ENCODE results near the gene ZNF438.

The ZNF438 gene

DNA sequence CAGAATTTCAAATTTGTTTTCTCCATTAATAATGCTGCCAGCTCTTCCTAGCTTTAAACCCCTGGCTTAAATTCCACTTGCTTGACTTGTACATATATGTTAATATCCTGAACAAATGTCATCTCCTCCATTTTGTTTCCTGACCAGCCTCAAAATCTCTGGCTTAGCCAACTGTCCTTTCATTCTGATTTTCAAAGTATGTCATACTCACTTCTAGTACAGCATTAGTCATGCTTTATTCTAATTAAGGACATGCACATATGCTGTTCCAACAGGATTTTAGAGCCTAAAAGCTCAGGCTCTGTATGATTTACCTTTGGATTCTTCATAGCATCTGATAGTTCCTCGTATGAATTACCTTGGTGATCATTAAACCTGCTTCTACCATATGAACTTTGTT is 158.3 kb downstream of the ZNF438 start:
- DNase-seq, result no peak

DNA sequence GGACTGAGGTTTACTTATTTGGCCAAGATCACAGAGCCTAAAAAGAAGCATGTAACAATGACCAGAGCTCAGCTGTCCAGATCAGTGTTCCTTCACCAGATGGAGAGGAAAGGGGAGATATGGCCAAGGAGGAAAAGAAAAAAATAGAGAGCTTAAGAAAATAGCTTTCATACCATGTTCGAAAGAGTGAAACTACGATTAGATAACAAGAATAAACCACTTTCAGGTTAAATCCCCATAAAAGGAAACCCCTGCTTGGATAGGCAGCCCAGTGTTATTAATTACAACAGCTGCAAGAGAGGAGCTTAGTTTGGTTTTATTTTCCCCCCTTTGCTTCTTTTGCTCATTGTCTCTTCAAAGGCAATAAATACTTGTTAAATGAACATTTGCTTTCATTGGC is 160.8 kb downstream of the ZNF438 start:
- DNase-seq, result no peak

DNA sequence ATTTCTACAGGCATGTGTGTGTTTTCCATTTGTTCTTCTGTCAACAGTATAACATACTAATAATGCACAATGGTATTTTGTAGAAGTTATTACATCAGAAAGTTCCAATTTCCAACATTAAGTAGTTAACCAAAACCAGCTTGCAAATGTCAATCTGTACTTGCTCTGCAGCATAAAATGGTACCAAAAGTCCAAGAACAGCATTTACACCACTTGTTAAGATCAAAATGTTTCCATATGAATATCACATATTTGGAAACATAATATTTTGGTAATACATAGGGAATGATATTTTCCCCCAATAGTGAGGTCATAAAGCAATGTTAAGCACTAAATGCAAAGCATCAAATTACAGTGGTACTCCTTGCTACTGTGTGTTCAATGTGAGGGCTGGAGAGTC is 162.1 kb downstream of the ZNF438 start:
- no peak for DNase-seq

DNA sequence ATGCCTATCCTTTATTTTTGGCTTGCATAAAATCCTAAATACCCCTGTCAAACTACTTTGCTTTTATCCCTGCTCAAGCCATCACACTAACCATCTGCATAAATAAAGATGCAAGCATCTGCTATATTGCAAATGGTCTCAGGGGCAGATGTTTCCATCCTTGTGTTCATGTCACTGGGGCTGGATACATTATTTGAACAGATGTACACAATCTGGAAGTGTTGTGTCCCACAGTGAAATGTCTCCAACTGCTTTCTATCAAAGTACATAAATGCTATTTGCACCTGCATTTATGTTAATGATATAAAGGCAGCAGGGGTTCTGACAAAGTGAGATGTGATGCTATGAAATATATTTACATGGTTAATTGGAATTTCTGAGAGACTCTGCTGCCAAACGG is 163.1 kb downstream of the ZNF438 start:
- DNase-seq, result no peak

DNA sequence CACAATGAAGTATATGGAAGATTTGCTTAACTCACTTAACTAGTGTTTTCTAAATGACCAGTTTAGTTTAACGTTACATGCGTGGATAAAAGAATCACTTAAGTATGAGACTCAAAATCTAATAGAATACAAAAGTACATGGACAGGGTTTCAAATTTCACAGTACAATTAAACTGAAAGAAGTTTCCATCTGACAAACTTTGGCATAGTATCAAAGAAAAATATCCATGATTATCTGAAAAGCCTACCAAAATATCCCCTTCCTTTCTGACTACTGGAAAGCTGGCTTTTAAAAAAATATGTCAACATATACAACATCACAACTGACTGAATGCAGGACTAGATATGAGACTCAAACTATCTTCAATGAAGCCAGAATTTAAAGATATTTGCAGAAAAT is 164.8 kb downstream of the ZNF438 start:
- no peak for DNase-seq

DNA sequence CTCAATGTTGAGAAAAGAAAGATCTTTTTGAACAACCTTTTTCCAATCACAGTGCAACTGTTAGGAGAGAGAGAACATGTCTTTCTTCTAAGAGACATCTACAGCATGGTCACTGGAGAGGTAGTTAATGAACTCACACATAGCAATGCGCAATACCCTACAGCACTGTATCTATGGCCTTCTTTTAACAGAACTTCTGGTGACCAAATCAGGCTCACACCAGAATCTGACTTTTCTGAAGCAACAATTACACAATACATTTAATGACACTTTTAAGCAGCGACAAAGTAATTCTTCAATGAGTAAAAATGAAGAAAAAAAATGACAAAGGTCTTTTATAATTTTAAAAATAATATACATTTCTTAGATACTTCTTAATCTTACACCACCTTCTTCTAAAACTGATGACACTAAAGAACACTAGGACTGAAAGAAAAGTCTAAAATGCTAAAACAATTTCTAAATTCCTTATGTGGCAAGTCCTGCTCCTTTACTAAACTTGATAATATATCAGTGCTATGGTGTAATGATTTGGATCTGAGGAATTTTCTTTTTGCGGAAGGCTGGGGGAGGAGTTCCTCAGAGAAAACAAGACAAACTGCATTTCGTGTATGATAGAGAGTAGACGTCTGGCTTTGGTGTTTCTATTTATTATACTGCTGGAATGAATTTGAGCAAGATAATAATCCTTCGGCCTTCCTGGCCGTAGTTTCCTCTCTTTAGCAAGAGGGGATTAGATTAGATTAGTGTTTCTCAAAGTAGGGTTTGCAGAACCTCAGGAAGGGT is 166.3 kb downstream of the ZNF438 start:
- no peak for DNase-seq

DNA sequence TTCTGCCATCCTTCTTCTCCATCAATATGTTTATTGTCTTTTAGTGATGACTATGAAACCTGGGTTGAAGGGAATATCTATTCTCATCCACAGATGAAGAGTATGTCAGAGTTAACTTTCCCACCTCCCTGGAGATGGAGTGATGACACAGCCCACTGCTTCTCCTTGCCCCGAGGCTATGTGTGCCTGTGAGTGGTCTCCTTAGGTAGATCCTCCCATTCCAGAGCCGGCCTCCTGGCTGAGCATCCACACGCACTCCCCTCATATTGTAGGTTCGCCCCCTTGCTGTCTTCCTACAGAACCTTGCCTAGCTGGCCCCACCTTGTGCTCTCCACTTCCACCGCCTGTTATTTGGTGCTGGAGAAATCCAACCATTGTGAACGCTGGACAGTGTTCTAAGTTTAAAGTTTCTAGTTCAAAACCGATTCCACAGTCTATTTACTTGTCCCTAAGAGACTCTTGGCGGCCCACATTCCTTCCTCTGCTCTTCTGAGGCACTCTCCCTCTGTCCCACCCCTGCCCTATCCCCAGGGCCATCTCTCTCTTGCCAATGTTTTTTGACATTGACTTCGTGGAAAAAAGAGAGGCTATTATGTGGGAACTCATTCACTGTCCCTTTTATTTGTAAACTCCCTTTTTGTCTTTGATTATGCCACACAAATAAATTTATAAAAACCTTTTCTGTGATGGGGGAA is 168.0 kb downstream of the ZNF438 start:
- DNase-seq, result no peak

DNA sequence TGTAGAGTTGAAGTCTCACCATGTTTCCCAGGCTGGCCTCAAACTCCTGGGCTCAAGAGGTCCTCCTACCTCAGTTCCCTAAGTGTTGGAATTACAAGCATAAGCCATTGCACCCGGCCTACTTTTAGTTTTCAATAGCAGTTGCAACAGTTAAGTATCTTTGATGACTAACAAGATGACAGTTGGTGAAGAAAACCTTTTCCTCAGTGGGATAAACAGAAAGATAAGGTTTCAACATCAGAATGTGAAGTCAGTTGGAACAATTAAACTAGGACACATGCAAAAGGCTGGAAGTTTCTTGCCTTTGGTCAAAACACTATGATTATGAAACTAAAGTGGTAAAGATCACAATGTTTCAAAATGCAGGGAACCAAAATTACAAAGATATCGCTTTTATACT is 169.2 kb downstream of the ZNF438 start:
- DNase-seq, result no peak

DNA sequence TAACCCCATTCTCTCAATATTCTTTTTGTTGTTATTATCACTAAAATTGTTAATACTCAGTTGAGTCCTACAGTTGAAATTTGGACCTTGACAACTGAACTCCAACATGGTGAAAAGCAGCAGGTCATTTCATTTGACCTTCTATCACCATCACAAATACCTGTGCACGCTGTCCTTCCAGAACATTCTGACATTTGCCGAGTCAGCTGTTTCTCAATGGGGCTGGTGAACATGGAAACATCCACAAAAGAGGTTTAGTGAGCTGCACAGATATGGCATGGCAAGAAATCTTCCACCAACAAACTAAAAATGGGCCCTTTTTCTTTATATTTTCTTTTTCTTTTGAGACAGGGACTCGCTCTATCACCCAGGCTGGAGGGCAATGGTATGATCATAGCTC is 169.7 kb downstream of the ZNF438 start:
- no peak for DNase-seq

DNA sequence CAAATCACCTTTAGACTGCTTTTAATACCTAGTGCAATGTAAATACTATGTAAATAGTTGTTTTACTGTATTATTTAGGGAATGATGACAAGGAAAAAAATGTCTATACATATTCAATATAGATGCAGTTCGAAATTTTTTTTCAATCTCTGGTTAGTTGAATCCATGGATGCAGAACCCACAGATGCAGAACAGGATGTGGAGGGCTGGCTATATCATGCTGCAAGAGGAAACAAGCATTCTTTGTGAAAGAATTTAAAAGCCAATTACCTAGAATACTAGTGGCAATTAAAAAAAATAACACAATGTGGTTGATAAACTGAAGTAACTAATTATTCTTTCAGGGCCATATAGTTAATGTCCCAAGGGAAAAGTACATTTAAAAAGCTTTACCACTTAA is 170.4 kb downstream of the ZNF438 start:
- DNase-seq, result no peak

DNA sequence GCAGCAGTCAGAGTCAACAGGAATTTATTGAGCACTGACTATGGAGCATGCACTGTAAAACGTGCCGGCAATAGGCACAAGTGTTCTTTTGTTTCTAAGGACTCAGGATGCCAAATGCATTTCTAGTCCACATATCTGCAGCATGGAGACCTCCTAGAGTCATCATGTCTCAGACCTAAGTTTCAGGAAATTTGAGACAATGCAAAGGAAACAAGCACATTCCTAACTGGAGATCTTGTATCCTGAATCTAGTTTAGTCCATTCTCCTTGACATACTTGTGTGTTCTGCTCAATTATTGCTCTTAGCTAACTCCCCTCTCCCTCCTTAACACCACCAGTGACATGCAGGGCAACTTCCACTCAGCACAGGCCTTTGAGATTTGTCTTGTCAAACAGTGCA is 173.2 kb downstream of the ZNF438 start:
- no peak for DNase-seq

DNA sequence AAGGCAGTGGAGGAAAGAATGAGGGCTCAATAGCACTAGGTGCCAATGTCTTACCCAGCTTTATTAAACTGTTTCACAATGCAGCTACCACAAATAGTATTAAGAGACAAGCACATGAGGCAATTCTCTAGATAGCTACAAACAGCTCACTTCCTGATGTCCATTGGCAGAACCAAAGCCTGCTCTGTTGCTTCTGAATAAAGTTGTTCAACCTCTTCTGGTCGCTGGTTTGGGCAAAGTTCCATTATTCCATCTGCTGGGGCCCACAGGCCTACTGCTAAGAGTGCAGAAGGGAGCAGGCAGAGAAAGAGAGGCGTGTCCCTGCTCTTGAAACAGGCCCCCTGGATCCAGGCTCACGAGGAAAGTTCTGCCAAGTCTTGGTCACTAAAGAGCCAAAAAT is 173.9 kb downstream of the ZNF438 start:
- DNase-seq, result no peak

DNA sequence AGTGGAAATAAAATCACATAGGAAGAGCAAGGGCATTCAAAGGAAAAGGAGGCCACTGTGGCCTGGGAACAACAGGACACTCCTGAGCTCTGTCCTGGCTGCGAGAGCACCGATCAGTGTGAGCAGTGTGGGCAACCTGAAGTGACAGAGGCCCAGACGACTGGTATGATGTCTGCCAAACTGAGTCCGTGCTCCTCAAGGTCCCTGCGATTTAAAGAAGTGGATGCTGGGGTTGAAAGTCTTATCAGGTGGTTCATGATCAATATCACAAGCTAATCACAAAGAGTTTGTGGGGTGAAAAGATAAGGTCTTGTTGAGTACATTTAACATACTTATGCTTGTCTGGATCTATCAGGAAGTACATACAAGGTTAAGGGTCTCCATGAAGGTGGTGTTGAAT is 176.5 kb downstream of the ZNF438 start:
- no peak for DNase-seq

DNA sequence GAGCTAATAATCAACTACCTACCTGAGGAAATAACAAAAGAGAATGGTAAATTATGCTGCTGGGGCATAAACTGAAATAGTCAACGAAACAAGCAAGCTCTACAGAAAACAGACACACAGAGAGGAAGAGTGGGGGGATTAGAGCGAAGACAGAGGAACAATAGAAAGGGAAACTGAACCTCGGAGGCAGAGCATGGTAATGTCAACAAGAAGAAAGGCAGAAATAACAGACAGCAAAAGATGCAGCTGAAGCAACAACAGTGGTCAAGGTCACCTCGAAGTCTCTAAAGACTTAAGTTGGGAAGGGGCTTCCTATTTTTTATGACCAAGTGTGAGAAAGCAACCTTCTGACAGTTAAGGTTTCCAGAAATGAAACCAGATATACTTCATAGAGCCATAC is 177.0 kb downstream of the ZNF438 start:
- no peak for DNase-seq

DNA sequence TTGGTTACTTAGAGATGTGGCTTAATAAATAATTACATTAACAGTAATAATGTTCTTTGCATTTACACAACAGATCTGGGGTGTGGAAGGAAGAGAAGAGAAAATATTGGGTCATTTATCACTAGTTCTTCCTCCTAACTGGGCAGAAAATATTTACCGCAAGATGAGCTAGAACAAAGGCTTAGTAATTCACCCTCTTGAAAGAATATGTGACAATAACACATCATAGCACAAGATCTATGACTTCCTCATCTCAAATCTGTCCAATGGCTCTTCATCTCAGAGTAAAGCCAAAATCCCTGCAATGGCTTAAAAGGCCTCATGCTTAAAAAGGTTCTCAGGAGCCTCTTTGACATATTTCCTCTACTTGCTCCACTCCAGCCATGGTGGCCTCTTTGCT is 178.6 kb downstream of the ZNF438 start:
- no peak for DNase-seq

DNA sequence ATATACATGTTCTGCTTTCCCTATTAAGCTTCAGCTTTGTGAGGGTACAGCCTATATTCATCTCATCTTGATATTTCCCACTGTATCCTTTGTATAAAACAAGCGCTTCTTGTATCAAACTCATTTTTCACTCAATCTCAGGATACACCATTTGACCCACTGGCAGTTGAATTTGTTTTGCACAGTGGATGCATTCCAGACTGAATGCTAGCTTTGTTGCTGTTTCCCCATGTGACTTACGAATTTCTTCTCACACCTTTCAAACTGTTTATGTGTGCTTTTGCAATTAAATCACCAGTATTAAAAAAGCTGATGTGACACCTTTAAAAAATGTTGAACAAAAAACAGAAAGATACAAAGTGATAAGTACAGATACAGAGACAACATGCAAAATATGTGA is 180.9 kb downstream of the ZNF438 start:
- no peak for DNase-seq

DNA sequence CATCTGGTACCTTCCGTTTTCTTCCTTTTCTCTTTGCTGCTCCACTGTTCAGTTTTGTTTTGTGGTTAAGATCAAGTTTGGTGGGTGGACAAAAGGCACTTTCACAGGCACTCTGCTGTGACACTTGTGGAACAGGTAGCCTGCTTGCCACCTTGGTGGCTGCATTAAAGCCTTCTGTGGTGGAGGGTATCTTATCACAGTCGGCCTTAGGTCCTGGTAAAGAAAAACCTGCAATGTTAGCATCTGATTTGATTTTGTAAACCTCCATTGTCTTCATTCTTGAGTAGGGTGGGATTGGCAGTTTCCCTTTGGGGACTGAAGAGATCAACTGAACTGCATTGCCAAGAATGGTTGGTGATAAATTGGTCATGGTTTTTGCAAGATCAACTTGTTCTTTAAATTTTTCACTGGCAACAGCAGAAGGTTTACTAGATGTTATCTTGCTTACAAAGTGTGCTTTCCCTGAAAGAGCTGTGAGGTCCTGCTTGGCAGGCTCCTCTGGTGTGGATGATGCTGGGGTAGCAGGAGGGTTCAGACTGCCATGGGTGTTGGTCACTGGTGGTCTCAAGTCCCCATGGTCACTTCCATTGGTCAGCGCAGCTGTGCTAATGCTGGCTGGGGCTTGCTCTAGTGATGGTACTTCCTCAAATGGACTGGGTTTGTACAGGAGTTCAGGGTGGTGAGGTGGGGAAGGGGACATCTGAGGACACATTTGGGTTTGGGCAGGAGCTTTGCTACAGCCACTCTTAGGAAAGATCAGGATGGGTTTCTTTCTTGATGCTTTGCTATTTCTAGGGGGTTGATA is 182.2 kb downstream of the ZNF438 start:
- no peak for DNase-seq

DNA sequence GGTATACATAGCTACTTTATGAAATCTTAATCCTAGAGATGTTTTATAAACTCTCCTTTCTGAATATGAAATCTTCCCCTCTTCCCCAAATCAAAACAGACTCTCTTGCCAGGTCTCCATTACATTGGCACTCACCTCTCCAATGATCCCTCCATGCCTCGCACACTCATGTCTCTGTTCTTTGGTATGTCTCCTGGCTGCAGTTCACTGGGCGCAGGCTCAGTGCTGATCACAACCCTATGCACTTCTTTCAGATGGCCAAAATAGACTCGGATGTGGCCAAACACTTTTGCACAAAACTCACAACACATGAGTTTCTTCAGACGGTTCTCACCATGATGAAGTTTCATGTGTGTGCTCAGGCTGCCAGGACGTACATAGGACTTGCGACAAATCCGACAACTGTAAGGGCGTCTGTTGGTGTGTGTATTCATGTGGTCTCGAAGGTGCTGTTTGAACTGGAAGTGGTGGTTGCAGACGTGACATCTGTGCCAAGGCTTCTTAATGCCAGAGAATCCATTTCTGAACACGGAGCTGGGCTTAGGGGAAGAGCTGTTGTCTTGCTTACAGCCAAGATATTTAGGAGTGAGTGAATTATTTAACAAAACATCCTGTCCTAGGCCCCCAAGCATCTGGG is 183.2 kb downstream of the ZNF438 start:
- no peak for DNase-seq

DNA sequence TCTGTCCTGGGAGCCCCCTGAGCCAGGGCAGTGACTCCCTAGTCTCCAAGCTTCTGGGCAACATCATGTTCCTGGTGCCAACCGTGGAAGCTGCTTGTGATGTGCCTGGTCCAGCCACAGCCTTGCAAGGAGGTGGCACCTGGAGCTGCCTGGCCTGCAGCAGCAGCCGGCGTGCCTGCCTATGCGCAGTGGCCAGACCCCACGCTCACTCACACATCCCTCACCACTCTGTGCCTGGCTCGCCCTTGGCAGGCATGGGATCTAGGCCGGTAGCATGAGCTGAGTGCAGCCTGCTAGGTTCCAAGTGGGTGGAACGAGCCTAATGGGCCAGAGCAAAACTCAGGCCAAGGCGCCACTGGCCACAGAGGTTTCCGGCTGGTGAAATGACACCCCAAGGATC is 184.0 kb downstream of the ZNF438 start:
- DNase-seq, result no peak

DNA sequence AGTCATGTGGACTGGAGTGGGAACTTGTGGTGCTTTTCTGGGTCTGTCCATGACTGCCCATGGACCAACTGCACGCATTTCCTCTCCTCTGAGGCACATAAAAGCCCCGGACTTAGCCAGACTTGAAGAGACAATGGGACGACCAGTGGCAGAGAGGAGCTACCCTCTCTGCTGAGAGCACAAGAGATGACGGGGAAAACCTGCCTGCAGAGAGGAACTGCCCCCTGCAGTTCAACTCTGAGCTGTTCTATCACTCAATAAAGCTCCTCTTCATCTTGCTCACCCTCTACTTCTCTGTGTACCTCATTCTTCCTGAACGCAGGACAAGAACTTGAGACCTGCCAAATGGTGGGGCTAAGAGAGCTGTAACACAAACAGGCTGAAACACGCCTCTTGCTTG is 184.5 kb downstream of the ZNF438 start:
- DNase-seq, result no peak

DNA sequence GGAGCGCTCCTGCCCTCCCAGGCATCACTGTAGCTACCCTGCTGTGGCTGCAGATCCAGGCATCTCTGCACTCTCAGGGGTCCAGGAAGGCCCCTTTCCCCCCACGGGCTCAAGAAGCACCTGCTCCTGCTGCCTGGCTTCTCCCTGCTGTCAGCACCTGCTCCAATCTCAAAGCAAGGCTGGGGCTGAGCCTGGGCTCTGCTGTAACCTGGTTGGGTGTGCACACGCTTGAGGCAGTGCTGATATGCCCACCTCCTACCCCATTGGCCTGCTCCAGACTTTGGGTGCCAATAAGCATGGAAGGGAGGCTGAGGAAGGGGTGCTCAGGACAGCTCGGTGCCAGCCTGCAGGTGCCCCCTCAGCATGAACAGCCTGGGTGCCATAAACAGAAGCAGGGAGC is 185.0 kb downstream of the ZNF438 start:
- no peak for DNase-seq

DNA sequence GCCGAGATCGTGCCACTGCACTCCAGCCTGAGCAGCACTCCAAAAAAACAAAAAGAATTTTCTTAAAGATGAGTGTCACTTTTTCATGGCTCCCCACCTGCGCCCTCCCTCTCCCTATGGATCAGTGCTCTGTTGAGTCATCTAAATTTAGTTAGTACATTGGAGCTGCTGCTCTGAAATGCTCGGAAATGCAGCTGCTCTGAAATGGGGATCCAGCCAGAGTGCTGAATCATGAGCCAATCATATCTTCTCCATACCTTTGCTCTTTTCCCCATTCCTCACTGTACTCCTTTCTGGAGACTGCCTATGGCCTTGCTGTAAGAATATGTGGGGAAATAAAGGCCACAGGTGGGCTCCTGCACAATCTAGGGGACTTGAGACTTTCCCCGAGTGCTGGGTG is 188.8 kb downstream of the ZNF438 start:
- no peak for DNase-seq

DNA sequence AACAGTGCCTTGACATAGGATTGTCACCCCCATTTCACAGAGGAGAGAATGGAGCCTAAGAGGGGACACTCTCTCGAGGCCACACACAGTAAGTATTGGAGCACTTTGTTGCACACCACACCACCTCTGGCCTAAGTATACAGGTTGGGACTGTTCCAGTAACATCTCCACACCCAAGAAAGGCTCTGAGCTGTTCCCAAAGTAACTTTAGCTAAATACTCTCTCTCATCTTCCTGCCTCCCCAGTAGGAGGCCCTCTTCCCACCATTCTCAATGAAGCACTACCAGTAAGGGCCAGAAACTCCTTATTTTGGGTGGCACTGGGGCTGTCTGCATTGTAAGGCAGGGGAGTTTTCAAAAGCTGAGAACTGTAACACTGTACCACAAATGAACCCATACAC is 189.5 kb downstream of the ZNF438 start:
- no peak for DNase-seq

Measured in NCI-H187 treated with DMSO at 0.1 percent for 48 hours (cell line).